Stimulated activated CD4-positive, alpha-beta T cell treated with anti-CD3 and anti-CD28 coated beads, Interleukin-4, amount 100 ng/mL, for 48 hours (primary cell): ENCODE data around the gene GPR65.
A peak's percentile ranks its signal among the peaks of the same experiment; 100 is the strongest.
"Not testable (repeated sequence)": the region's sequence is repeated elsewhere in the genome, so short reads cannot be mapped to it uniquely, and the experiment has no call there.

ENCODE experiments used
- DNase-seq, 2 donors: peaks; one replicate each; pipeline ENCODE4 v3.0.0-alpha.2; 2020; ENCODE audit warnings: low read depth in 2 of 2

Gene GPR65

GRCh38 chr14:88004506-88005036 lies 364 bp upstream of the GPR65 start:
- DNase-seq, result no peak

GRCh38 chr14:88005978-88006851 lies 1.3 kb downstream of the GPR65 start:
- DNase-seq, result peak; percentile 30 to 56

- no peak for DNase-seq
These were observed 2.7 kb downstream of the GPR65 start for GRCh38 chr14:88007608-88008007.

- no peak for DNase-seq
These were observed 3.3 kb downstream of the GPR65 start for GRCh38 chr14:88008039-88008742.

- no peak for DNase-seq
These were observed 4.6 kb downstream of the GPR65 start for GRCh38 chr14:88009486-88009885.

GRCh38 chr14:88010331-88010730 lies 5.4 kb downstream of the GPR65 start:
- DNase-seq, result no peak

- no peak for DNase-seq
These were observed 7.6 kb downstream of the GPR65 start for GRCh38 chr14:88012495-88012894.

- no peak for DNase-seq
These were observed 8.9 kb downstream of the GPR65 start for GRCh38 chr14:88013750-88014349.

GRCh38 chr14:88016768-88017167 lies 11.8 kb downstream of the GPR65 start:
- no peak for DNase-seq

GRCh38 chr14:88017535-88017934 lies 12.6 kb downstream of the GPR65 start:
- no peak for DNase-seq

- no peak for DNase-seq
These were observed 18.8 kb downstream of the GPR65 start for GRCh38 chr14:88023658-88024187.

- not testable (repeated sequence) for DNase-seq
These were observed 19.5 kb downstream of the GPR65 start for GRCh38 chr14:88024252-88025086.

GRCh38 chr14:88025313-88025712 lies 20.4 kb downstream of the GPR65 start:
- no peak for DNase-seq

GRCh38 chr14:88026890-88027289 lies 22.0 kb downstream of the GPR65 start:
- DNase-seq, result no peak

- no peak for DNase-seq
These were observed 24.6 kb downstream of the GPR65 start for GRCh38 chr14:88029500-88029899.

- DNase-seq, result no peak
These were observed 25.1 kb downstream of the GPR65 start for GRCh38 chr14:88030079-88030478.

- no peak for DNase-seq
These were observed 26.0 kb downstream of the GPR65 start for GRCh38 chr14:88030892-88031291.

- DNase-seq, result no peak
These were observed 27.4 kb downstream of the GPR65 start for GRCh38 chr14:88032373-88032772.

GRCh38 chr14:88034076-88034475 lies 29.1 kb downstream of the GPR65 start:
- no peak for DNase-seq

- DNase-seq, result no peak
These were observed 31.5 kb downstream of the GPR65 start for GRCh38 chr14:88036422-88036821.

- no peak for DNase-seq
These were observed 32.4 kb downstream of the GPR65 start for GRCh38 chr14:88037325-88037724.
